Activated naive CD8-positive, alpha-beta T cell treated with anti-CD3 and anti-CD28 coated beads, Interleukin-2, amount 50 U/mL, for 24 hours (primary cell): ENCODE data around the gene TPSB2.
"Not testable (repeated sequence)": the region's sequence is repeated elsewhere in the genome, so short reads cannot be mapped to it uniquely, and the experiment has no call there.

Source experiments
- ATAC-seq: fragments of 150-1000 bp; cut with Tn5 transposase; one replicate; pipeline ENCODE4 v1.10.0; 2021
- DNase-seq: peaks from one replicate; pipeline ENCODE4 v3.0.0; 2021
- H3K27ac Mint-ChIP-seq: one replicate; pipeline ENCODE4 v1.8.0; 2021; ENCODE audit warnings: mild to moderate bottlenecking, mixed read lengths
- H3K27me3 Mint-ChIP-seq: one replicate; pipeline ENCODE4 v1.8.0; 2021; ENCODE audit warnings: mixed read lengths
- H3K36me3 Mint-ChIP-seq: one replicate; pipeline ENCODE4 v1.8.0; 2021; ENCODE audit warnings: low read depth, mixed read lengths
- H3K4me1 Mint-ChIP-seq: one replicate; pipeline ENCODE4 v1.8.0; 2021; ENCODE audit warnings: mixed read lengths
- H3K4me3 Mint-ChIP-seq: one replicate; pipeline ENCODE4 v1.8.0; 2021; ENCODE audit warnings: mild to moderate bottlenecking, moderate library complexity, mixed read lengths
- H3K9me3 Mint-ChIP-seq: one replicate; pipeline ENCODE4 v1.8.0; 2021; ENCODE audit warnings: mixed read lengths

The TPSB2 gene

DNA sequence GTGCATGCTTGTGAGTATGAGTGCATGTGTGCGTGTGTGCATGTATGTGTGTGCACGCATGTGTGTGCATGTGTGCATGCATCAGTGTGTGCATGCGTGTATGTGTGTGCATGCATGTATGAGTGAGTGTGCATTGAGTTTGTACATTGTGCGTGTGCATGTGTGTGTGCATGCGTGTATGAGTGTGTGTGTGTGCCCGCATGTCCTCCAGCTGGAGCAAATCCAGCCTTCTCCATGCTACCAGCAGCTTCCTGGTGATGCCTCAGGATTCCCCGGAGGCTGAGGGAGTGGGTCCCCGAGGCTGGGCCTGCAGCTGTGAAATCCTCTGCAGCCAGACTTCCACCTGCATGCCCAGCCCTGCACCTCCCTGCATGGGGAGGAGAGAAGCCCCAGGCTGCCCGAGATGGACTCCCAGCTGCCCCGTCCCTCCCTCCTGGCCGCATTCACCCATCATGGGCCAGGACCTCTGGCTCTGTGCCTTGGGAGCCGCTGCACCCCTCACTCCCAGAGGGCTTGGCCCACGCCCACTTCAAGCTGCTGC lies 35.2 kb upstream of the TPSB2 start:
- Mint-ChIP-seq H3K27me3 (peaks cover 17% of the 10 kb centered on the region), H3K36me3 (no peaks in the 10 kb centered on the region), H3K9me3 (peaks cover 8% of the 10 kb centered on the region), H3K4me1 (no peaks in the 10 kb centered on the region), H3K4me3 (no peak overlapping the region), H3K27ac (no peak overlapping the region)
- ATAC-seq (no peak), DNase-seq (no peak)

DNA sequence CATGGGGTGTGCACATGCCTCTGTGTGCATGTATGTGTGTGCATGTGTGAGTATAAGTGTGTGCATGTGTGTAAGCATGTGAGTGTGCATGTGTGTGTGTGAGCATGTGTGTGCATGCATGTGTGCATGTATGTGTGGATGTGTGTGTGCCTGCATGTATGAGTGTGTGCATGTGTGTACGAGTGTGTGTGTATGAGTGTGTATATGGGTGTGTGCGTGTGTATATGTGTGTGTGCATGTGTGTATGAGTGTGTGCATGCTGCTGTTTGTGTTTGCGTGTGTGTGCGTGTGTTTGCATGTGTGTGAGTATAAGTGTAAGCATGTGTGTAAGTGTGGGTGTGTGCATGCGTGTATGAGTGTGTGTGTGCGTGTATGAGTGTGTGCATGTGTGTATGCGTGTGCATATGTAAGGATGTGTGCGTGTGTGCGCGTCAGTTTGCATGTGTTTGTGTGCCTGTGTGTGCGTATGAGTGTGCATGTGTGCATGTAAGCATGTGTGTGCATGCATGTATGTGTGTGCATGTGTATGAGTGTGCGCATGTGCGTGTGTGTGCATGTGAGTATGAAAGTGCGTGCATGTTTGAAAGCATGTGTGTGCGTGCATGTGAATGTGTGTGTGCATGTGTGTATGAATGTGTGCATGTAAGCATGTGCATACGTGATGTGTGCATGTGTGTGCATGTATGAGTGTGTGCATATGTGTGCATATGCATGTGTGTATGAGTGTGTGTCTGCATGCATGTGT lies 34.5 kb upstream of the TPSB2 start:
- H3K4me1 Mint-ChIP-seq, result no peaks in the 10 kb centered on the region
- ATAC-seq, result no peak
- no peak overlapping the region for H3K27ac Mint-ChIP-seq
- H3K27me3 Mint-ChIP-seq, result peaks cover 17% of the 10 kb centered on the region
- DNase-seq, result no peak
- H3K36me3 Mint-ChIP-seq, result no peaks in the 10 kb centered on the region
- no peak overlapping the region for H3K4me3 Mint-ChIP-seq
- peaks cover 8% of the 10 kb centered on the region for H3K9me3 Mint-ChIP-seq

DNA sequence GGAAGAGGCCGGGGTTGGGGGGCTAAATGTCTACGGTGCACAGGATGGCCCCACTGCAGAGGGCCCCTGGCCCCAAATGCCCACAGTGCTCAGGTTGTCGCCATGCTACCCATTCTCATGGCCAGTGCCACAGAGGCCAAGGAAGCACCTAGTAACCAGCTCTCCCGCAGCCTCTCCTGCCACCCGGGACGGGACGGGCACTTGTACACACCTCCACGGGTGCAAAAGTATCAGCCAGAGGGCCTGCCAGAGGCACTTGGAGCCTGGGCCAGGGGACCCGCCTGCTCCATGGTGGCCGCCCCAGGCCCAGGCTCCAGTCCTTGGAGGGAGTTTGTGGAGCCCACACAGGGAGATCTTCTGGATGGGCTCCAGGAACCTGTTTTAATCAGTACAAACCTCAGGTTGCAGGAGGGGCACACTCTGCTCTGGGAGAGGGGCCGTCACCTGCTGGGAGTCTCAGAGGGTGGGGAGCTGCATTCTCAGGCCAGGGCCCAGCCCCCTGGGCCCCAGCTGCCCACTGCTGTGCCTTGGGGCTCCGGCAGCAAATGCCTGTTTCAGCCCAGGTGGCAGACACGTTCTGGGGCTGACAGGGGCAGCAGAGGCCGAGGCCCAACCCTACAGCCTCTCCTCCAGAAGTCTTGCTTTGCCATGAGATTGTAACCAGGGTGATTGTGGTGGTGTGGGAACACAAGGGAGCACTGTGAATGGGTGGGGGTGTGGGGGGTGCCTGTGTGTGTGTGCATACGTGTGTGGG lies 33.8 kb upstream of the TPSB2 start:
- no peak for ATAC-seq
- Mint-ChIP-seq H3K4me1 (peaks cover 2% of the 10 kb centered on the region), H3K27ac (no peak overlapping the region), H3K9me3 (peaks cover 8% of the 10 kb centered on the region), H3K36me3 (no peaks in the 10 kb centered on the region), H3K27me3 (peaks cover 21% of the 10 kb centered on the region), H3K4me3 (no peak overlapping the region)
- DNase-seq, result no peak

DNA sequence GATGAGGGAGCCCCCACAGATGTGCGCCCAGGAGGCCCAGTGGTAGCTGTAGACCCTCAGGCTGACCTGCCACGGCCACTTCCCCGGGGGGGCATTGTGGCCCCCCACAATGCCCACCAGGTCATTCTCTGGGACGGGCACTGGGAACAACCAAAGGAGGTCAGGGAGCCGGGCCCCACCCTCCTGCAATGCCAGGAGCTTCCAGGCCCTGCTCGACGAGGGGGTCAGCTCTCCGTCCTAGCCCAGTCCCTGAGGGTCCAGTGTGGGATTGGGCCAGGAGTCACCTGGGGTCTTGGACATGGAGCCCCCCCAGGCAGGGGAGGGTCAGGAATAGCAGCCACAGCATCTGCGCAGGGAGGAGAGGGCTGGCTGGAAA lies 32.9 kb upstream of the TPSB2 start:
- Mint-ChIP-seq H3K27me3 (peaks cover 22% of the 10 kb centered on the region), H3K27ac (no peak overlapping the region), H3K4me1 (peaks cover 2% of the 10 kb centered on the region), H3K4me3 (no peak overlapping the region), H3K36me3 (no peaks in the 10 kb centered on the region), H3K9me3 (peaks cover 8% of the 10 kb centered on the region)
- ATAC-seq (no peak), DNase-seq (no peak)

DNA sequence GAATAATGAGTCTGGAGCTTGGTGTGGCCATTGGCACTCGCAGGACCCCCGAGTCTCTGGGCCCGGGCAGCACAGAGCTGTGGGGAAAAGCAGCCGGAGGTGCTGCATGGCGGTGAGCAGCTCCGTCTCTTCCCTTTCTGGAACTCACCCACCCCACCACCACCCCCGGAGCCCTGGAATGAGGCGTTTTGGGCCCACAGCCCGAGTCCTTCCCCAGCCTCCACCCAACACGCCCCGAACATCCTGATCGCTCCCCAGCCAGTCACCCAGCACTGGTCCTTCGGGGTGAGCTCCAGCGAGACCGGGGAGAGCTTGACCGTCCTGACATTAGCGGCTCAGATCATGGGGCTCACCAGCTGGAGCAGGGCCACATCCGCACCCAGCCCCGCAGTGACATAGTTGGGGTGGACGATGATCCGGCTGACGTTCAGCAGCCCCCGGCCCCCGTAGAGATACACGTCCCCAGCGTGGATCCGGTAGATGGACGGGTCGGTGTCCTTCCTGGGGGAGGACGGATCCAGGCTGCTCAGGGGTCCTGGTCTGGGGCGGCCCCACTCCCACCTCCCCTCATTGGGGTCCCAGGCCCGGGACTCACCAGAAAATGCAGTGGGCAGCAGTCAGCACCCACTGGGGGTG lies 32.3 kb upstream of the TPSB2 start:
- no peak overlapping the region for H3K27ac Mint-ChIP-seq
- H3K4me3 Mint-ChIP-seq, result no peak overlapping the region
- DNase-seq, result no peak
- H3K27me3 Mint-ChIP-seq, result peaks cover 22% of the 10 kb centered on the region
- H3K9me3 Mint-ChIP-seq, result peaks cover 8% of the 10 kb centered on the region
- no peaks in the 10 kb centered on the region for H3K36me3 Mint-ChIP-seq
- H3K4me1 Mint-ChIP-seq, result peaks cover 2% of the 10 kb centered on the region
- ATAC-seq, result no peak

DNA sequence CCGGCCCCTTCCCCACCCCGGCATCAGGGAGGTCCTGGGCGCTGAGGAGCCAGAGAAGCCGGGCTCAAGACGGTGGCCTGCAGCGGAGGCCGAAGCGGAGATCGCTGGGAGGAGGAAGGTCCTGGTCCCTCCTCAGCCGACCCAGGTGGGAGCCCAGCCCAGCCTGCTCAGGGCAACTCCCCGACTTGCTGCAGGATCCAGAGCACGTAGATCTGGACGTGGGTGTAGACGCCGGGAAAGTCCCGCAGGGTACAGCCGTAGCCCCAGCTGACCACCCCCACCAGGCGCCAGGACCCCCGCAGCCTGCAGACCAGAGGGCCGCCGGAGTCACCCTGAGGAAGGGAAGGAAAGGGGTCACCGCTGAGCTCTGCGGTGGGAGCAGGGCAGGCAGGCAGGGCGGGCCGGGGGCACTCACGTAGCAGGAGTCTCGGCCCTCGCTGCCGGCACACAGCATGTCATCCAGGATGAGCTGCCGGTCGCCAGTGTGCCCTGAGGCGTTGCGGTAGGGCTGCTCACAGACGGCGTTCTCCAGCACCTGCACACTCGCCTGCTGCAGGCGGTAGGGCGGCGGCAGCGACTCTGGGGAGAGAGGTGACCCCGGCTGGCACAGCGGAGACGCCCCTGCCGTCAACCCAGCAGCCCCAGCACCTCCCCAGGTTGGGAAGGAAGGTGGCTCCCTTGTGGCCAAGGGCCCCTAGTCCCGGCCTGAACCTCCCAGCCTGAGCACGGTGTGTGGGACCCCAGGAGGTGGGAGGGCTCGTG lies 31.3 kb upstream of the TPSB2 start:
- ATAC-seq (no peak), DNase-seq (peak; percentile 14)
- no peak overlapping the region for H3K27ac Mint-ChIP-seq
- peaks cover 22% of the 10 kb centered on the region for H3K27me3 Mint-ChIP-seq
- no peak overlapping the region for H3K4me3 Mint-ChIP-seq
- H3K36me3 Mint-ChIP-seq, result no peaks in the 10 kb centered on the region
- peaks cover 8% of the 10 kb centered on the region for H3K9me3 Mint-ChIP-seq
- peaks cover 2% of the 10 kb centered on the region for H3K4me1 Mint-ChIP-seq

DNA sequence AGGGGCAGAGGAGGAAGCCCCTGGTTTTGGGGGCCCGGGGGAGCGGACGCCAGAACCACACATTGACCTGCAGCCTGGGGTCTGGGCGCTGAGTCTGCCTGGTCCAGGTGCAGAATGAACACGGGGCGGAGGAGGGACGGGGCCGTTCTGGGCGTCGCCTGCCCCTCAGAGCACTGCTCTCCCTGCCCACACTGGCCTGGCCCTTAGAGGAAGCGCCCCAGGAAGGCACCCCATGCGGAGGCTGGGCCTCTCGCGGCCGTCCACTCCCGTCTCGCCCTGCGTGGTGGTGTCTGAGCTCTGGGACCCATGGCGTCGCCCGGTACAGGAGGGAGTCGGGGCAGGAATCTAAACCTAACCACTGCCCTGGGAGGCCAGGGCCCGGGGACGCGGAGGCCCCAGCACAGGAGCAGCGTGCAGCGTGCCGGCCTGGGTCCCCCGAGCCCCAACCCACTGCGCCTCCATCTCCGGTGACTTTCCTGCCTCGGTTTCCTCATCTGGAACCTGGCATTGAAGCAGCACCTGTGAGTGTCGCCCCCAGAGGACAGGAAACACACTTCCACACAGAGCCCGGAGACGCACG lies 30.2 kb upstream of the TPSB2 start:
- ATAC-seq, result no peak
- Mint-ChIP-seq H3K4me1 (peaks cover 2% of the 10 kb centered on the region), H3K27ac (no peak overlapping the region), H3K27me3 (peaks cover 22% of the 10 kb centered on the region), H3K9me3 (peaks cover 8% of the 10 kb centered on the region), H3K36me3 (no peaks in the 10 kb centered on the region), H3K4me3 (no peak overlapping the region)
- no peak for DNase-seq

DNA sequence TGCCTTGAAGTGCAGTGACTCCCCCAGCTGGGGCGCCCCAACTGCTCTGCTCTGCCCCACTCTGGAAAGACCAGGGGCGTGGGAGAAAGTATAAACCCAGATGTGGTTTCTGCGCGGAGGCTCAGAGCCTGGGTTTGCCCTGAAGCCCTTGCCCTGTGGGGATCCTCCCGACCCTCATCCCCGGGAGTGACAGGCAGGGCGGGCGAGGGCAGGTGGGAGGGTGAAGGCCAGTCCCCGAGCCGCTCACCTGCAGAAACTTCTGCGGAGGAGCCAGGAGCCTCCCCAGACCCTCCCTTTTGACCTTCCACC lies 29.7 kb upstream of the TPSB2 start:
- no peak overlapping the region for H3K27ac Mint-ChIP-seq

DNA sequence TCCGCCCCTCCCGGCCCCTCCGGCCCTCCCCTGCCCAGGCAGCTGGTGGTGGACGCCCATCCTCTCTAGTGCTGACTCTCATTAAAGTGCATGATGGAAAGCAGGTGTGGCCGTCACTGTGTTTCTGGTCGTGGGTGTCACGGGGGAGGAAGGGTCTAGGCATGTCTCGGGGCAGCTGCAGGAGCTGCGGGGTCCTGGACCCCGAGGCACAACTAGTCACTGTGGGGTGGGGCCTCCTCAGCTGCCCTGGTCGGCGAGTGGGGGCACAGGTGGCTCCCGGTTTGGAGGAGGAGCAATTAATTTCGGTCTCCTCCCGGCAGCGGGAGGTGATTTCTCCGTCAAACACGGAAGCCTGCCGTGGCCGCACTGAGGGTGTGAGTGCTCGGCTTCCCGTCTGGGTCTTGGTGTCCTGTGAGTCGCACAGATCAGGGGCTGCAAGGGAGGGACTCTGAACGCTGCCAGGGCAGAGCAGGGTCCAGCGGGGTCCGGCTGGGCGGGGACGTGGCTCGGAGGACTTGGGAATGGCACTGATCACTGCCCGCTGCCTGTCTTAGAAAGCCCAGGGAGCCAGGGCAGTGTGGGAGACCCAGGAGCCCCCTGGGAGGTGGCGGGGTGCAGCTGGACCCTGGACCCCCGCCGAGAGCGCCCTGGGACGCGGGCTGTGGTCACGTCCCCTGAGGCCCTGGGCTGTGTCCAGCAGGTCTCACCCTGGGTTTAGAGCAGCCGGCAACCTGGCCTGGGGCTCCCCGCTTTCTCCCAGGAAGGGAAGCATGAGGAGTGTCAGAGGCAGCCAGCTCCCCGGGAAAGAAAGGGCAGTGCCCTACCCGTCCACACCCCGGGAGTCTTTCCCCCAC lies 29.1 kb upstream of the TPSB2 start:
- Mint-ChIP-seq H3K4me3 (no peak overlapping the region), H3K4me1 (peaks cover 2% of the 10 kb centered on the region), H3K27ac (no peak overlapping the region), H3K9me3 (peaks cover under 1% of the 10 kb centered on the region), H3K27me3 (peaks cover 22% of the 10 kb centered on the region), H3K36me3 (no peaks in the 10 kb centered on the region)
- DNase-seq (no peak), ATAC-seq (no peak)

More for the DNA sequence above, 29.7 kb upstream of the TPSB2 start:
- peaks cover 2% of the 10 kb centered on the region for H3K4me1 Mint-ChIP-seq
- no peak overlapping the region for H3K4me3 Mint-ChIP-seq
- H3K36me3 Mint-ChIP-seq, result no peaks in the 10 kb centered on the region
- H3K27me3 Mint-ChIP-seq, result peaks cover 22% of the 10 kb centered on the region
- peaks cover 6% of the 10 kb centered on the region for H3K9me3 Mint-ChIP-seq
- DNase-seq (no peak), ATAC-seq (no peak)

DNA sequence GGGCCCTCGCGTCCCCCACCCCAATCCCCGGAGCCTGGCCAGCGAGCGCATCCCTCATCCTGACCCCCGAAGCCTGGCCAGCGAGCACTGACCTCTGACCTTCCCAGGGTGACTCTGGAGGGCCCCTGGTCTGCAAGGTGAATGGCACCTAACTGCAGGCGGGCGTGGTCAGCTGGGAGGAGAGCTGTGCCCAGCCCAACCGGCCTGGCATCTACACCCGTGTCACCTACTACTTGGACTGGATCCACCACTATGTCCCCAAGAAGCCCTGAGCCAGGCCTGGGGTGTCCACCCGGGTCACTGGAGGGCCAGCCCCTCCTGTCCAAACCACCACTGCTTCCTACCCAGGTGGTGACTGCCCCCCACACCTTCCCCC lies 28.2 kb upstream of the TPSB2 start:
- DNase-seq, result no peak
- Mint-ChIP-seq H3K27ac (no peak overlapping the region), H3K9me3 (no peaks in the 10 kb centered on the region), H3K27me3 (peaks cover 22% of the 10 kb centered on the region), H3K4me1 (peaks cover 2% of the 10 kb centered on the region), H3K36me3 (no peaks in the 10 kb centered on the region), H3K4me3 (no peak overlapping the region)
- no peak for ATAC-seq

DNA sequence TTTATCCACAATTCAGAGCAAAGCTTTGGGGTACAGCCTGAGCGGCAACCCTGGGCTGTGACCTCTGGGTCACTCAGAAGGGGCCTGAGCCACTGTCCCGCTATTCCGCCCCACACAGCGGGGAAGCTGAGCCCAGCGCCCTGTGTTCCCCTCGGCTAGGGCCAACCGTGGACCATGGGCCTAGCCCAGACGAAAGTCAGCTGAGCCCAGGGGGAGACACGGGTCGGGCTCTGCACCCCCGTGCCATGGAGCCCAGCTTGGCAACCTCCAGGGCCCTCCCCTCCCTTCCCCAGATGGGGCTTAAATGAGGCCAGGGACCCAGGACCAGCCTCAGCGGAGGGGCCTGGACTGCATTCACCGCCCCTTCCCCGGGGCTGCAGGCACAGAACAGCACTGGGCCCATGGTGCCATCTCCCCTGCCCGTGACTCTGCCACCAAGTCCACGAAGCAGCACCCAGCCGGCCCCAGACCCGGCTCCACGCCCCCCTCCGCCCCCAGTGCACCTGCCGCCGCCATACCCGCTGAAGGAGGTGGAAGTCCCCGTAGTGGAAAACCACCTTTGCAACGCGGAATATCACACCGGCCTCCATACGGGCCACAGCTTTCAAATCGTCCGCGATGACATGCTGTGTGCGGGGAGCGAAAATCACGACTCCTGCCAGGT lies 27.7 kb upstream of the TPSB2 start:
- Mint-ChIP-seq H3K4me1 (peaks cover 2% of the 10 kb centered on the region), H3K36me3 (no peaks in the 10 kb centered on the region), H3K27me3 (peaks cover 22% of the 10 kb centered on the region), H3K9me3 (no peaks in the 10 kb centered on the region), H3K27ac (no peak overlapping the region), H3K4me3 (no peak overlapping the region)
- ATAC-seq, result no peak
- DNase-seq, result no peak

DNA sequence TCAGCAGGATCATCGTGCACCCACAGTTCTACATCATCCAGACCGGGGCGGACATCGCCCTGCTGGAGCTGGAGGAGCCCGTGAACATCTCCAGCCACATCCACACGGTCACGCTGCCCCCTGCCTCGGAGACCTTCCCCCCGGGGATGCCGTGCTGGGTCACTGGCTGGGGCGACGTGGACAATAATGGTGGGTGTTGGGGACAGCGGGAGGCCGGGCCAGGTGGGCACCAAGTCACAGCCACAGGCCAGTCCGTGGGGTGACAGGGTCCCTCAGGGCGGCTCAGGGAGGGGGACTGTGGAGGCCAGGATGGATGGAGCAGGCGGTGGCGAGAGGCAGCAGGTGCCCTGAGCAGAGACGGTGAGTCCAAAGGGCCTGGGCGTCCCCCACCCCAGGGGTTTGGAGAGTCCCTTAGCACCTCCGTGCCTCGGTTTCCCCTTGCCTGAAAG lies 26.9 kb upstream of the TPSB2 start:
- DNase-seq (no peak), ATAC-seq (peak; percentile 27)
- Mint-ChIP-seq H3K4me1 (peaks cover 2% of the 10 kb centered on the region), H3K36me3 (no peaks in the 10 kb centered on the region), H3K4me3 (no peak overlapping the region), H3K9me3 (no peaks in the 10 kb centered on the region), H3K27ac (no peak overlapping the region), H3K27me3 (peaks cover 16% of the 10 kb centered on the region)

DNA sequence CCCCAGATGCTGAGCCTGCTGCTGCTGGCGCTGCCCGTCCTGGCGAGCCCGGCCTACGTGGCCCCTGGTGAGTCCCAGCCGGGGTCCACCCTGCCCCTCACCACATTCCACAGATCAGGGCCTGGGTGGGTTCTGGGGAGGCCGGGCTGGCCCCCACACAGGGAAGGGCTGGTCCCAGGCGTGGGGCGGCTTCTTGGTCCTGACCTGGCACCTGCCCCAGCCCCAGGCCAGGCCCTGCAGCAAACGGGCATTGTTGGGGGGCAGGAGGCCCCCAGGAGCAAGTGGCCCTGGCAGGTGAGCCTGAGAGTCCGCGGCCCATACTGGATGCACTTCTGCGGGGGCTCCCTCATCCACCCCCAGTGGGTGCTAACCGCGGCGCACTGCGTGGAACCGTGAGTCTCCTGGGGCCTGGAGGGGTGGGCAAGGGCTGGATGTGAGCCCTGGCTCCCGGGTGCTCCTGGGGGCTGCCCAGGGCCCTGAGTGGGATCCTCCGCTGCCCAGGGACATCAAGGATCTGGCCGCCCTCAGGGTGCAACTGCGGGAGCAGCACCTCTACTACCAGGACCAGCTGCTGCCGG lies 26.4 kb upstream of the TPSB2 start:
- not testable (repeated sequence) for ATAC-seq, H3K27ac Mint-ChIP-seq, H3K4me3 Mint-ChIP-seq, H3K9me3 Mint-ChIP-seq, H3K36me3 Mint-ChIP-seq, H3K4me1 Mint-ChIP-seq, DNase-seq
- peaks cover 13% of the 10 kb centered on the region for H3K27me3 Mint-ChIP-seq
